Measurements from ENCODE around the gene SEC31B.

SEC31B gene

DNA sequence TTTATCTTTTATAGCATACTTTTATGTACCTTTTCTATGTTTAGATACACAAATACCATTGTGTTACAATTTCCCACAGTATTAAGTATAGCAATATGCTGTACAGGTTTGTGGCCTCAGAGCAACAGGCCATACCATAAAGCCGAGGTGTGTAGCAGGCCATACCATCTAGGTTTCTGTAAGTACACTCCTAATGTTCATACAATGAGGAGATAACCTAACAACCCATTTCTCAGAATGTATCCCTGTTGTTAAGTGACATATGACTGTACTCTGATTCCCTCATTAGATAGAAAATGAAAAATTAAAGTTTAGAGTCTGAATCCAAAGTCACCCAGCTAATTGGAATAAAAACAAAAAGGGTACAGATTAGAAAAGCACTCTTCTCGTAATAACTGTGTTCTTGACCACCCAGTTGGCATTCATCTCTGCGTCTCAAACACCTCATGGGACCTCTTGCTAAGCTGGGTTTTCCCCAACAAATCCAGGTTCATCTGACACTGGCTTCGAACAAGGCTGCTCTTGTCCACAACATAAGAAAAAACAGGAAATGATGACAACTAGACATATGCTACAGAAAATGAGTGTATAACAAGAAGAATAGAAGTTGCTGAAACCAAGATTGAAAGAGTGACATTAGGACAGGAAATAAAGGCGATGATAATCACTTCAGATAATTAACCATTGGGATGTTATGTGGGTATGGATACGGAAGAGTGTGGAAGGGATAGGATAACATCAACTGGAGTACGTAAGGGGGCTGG lies 8.6 kb upstream of the SEC31B start:
- peak; percentile 12 for DNase-seq

DNA sequence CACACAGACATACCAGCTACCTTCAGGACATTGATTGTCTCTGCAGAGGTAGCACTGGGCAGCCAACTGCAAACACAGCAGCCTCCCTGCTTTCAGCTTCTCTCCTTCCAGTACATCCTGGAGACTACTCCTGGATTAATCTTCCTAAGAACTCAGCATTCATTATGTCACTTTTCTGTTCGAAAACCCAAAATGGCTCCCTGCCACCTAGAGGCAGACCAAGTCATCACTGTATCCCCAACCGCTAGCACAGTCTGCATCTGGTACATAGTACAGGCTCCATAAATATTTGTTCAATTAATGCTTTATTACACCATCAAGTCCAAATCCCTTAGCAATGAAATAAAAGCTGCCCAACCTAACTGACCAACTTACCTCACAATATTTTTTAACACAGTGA lies 5.0 kb upstream of the SEC31B start:
- DNase-seq, result no peak

DNA sequence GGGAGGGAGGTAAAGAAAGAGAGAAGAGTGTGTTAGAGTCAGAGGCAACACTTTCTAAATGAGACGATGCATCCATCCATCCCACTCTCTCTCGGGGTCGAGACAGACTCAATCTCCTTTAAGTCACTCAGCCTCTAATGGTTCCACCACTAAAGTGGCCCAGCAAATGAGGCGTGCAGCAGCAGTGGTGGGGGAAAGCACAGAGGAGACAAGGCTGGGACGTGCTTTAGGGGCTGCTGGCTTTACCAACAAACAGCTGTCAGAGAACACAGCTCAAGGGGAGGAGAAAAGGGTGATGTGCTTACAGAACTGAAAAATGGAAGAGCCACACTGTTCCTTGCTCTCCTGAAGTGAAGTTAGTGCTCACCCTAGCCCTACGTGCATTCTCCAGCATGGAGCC lies 4.5 kb upstream of the SEC31B start:
- no peak for DNase-seq

DNA sequence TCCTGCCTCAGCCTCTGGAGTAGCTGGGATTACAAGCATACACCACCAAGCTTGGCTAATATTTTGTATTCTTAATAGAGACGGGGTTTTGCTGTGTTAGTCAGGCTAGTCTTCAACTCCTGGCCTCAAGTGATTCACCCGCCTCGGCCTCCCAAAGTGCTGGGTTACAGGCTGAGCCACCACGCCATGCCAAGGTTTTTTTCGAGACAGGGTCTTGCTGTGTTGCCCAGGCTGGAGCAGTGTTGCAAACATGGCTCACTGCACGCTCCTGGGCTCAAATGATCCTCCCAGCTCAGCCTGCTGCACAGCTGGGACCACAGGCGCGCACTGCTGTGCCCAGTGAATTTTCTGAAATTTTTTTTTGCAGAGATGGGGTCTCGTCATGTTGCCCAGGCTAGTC lies 3.3 kb upstream of the SEC31B start:
- no peak for DNase-seq

DNA sequence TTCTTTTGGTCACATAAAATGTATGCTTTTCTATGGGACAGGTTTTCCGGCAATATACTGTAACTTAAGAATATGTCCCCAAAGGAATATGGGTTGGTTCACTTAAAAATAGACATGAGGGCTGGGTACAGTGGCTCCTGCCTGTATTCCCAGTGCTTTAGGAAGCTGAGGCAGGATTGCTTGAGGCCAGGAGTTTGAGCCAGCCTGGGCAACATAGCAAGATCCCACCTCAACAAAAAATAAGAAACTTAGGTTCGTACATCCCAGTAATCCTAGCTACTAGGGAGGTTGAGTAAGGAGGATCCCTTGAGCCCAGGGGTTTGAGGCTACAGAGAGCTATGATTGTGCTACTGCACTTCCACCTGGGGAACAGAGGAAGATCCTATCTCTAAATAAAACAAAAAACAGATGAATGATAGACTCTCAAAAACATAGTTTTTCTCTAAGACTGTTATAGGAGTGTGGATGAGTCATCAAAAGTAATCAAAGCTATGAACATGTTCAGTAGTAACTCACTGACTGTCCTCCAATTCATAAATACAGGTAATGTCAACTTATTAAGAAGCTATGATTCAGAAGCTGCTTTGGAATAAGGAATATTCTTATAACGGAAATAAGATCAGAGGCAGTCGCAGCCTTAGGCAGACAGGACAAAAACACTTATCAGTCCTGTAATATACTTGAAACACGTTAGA lies 2.6 kb upstream of the SEC31B start:
- DNase-seq, result no peak

DNA sequence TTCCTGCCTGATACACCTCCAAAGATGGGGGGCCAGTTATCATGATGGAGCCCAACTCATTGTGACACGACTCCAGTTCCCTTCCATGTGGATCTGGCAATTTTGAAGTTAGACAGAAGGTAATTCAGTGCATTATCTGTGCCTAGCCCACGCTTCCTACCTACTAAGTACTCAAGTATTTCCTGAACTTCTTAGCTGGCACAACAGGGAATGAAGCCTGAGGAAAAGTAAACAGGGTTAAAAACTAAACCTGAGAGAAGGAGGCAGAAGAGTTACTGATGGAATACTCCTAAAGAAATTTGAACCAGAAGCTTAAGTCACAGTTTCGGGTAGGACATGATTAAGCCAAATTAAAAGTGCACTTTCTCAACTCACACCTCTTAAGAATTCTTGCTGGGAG lies 1.1 kb upstream of the SEC31B start:
- DNase-seq, result no peak

DNA sequence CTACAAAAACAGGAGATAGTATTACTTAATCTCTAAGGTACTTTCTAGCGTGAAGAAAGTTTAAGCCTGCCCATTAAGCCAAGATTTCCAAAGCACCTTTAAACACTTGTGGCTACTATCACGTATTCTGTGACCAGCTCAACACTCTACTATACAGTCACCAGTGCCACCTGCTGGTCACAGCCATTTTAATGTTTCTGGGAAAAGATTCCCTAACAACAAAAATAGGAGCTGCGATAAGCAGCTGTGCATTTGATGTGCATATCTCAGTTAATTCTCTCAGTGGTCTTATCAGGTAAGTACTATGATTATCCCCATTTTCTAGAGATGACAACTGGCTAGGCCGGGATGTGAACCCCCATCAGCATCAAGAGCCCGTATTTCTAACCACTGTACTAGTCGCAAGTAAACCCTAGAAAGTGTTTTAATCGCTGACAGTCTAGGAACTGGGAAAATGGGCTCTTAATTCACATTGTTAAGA lies 860 bp downstream of the SEC31B start:
- peak; percentile 44 for DNase-seq

DNA sequence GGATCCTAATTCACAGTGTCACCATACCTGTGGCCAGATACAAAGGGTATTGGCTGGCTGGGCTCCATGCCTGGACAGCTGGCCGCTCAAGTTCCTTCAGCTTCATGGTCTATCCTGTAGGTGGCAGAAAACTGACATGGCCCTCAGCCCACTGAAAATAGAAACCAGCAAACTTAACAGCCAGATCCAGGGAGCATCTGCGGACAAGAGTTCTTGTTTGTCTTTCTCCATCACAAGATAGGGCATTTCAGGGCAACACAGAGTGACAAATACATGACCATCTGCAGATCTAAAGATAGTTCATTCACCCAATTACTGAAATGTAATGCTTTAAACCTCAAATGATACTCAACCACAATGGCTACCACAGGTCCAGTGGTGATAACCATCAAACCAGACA lies 2.8 kb downstream of the SEC31B start:
- DNase-seq, result peak; percentile 20

DNA sequence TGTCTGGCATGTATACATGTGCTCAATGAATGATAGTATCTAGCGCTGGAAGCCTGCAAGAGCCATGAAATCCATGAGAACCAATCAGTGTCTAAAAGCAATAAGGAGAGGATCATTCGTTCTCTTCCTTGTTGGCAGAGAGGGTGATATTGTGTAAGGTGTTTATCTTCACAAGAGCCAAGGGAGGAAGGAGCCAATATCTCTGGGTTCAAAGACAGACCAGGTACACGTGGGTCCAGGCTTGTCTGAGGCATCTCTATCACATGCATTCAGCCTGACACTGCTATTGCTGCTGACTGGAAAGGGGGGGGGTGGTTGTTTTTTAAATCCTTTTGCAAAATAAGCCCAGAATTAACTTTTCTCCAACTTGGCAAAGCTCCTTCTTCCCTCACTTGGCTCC lies 4.0 kb downstream of the SEC31B start:
- DNase-seq, result no peak

DNA sequence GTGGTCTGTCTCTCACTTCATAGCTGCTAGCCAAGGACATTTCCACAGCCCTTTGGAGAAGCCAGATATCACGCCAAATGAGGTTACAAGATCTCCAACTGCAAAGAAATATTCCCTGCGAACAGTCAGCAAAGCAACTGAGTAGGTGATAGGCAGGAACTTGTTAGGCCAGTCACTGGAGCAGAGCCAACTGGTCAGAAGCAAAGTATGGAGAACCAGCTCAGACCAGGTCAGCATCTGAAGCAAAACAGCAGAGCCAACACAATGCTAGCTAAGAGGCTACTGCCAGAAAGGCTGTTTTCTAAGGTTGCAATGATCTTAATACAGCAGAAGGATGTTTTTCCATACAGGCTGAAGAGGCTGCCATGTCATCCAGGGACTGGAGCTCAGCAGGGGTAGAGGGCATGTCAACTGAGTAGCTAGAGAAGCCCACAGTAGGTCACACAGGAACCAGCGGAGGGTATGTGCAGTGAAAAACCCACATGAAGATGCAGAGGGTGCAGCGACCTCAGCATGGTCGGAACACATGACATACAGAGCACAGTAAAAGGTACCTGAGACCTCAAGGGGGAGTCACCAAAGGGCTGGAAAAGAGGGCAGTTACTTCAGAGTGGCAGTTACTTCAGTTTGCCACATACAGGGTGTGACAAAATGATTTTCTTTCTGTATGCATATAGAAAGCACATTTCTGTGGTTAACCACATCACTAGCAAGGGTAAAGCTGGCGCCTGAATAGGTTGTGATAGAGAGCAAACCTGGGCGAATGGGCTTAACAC lies 8.9 kb downstream of the SEC31B start:
- peak; percentile 56 for DNase-seq

DNA sequence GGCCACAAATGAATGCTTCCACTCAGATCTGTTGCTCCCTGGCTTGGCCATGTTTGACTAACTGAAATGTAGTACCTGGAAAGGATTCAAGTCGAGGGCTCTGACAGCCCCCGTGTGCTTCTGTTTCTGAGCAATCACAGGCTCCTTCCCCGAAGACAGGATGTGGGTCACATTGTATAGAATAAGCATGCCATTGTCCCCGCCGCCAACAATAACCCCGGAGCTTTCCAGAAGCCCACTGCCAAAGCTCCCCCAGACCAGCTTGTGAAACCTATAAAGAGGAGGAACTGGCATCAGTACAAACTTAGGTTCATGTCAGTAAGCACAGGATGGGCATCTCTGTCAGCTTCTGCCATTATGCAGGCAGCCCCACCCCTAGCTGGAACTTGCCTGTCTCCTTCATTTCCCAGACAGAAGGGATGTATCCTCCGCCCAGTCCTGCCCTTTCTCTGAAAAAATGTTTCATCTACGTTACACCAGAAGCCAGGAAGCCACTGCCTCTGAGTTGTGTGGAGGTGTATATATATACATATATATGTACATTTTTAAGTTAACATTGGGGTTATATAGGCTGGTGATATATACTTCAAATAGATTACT lies 10.3 kb downstream of the SEC31B start:
- no peak for DNase-seq

DNA sequence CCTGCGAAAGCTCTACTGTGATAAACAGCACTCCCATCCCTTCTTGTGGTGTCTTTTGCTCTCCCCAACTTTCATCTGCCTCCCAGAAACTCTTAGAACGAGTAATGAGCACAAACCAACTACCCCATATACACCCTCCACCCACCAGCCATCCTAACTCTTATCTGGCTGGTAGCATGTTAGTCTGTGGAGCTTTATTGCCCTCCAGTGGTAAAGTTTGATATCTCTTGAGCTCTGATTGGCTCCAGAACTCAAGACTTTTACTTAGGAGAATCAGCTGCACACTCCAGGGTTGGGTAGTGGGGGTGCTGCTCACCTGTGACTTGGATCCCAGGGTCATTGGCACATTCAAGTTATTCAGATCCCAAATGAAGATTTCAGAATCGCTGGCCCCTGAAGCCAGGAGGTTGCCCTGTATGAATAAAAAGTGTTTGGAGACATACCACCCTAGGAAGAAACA lies 10.9 kb downstream of the SEC31B start:
- peak; percentile 48 for DNase-seq

DNA sequence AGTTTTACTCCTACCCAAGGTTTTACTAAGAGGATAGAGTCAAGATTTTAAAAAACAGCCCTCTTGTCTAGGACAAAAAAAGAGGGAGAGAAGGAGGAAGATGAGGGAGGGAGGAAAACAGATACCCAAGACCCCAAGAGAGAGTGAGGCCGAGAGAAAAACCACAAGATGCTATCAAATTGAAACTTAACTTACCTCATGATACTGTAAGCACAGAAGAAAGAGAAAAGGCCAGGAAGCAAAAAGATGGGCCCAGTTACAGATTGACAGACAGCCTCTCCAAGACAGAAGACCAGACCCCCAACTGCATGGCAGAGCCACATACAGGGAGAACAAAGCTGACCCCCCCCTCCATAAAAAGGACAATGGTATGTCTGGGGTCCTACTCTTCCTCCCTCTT lies 11.4 kb downstream of the SEC31B start:
- DNase-seq, result no peak

DNA sequence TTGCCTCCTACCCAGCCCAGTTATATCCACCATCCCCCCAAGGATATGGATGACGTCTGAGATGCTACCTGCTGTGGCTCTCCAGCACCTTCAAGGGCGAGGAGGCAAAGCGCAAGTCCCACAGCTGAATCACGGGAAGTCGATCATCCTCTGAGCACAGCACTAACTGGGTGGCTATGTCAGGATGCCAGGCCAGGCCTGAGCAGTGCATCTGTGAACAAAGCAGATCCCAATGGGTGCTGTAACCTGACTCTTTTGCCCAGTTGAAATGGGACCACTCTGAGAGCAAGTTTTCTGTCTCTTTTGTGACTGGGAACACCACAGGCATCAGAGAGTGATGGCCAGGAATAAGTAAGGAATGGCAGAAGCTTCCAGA lies 12.3 kb downstream of the SEC31B start:
- no peak for DNase-seq

DNA sequence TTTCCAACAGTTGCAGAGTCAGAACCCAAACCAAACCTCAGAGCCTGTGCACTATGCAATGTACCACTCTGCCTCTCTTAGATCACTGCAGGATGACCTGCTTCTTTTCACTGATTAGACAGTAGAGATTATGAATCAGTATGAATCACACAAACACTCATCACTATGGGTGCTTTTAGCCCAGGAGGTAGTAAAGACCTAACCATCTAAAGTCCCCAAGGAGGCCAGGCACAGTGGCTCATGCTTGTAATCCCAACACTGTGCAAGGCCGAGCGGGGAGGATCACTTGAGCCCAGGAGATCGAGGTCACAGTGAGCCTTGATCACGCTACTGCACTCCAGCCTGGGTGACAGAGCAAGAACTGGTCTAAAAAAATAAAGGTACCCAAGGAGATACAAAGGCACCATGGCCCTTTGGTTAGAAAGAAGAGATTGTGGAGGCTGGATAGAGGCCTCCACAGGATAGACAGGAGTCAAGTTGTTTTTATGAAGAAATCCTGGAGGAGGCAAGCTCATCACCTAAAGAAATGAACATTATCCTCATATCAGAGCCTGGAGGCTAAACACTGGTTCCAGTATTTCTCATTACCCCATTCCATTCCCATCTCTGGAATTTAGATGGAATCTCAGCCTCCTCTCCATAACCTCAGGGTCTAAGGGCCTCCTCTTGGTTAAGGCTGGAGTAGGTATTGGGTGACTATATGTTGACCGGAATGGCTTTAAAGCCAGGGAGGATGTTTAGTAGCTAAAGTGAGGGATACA lies 12.9 kb downstream of the SEC31B start:
- no peak for DNase-seq

DNA sequence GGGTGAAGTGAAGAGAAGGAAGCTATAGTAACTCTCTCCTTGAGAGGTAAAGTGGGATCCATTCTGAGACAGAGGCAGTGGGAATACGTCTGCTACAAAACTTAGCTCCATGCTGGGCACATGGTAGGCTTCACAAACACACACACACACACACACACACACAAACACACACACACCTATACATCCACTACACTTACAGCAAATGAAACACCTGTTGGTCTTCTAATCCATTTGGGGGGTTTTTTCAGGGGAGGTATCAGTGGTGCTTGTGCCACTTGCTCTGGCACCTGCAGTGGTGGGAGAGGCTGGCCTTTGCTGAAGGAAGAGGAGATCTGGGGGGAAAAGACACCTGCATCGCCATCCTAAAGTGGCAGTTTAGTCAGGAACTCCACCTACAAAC lies 14.5 kb downstream of the SEC31B start:
- DNase-seq, result no peak

DNA sequence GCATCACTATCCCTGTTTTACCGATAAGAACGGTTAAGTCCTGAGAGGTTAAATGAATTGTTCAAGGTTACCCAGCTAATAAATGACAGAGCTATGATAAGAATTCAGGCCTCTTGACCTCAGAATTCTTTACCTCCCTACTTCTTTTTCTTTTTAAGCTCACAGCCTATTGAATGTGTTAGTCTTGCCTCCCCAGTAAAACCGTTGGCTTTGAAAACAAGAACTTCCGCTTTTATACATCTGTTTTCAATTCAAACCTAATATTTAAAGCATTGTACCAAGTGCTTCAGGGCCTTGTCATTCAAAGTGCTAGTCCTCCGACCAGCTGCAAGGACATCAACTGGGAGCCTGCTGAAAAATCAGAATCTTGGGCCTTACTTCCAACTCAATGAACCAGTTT lies 15.6 kb downstream of the SEC31B start:
- peak; percentile 75 for DNase-seq

DNA sequence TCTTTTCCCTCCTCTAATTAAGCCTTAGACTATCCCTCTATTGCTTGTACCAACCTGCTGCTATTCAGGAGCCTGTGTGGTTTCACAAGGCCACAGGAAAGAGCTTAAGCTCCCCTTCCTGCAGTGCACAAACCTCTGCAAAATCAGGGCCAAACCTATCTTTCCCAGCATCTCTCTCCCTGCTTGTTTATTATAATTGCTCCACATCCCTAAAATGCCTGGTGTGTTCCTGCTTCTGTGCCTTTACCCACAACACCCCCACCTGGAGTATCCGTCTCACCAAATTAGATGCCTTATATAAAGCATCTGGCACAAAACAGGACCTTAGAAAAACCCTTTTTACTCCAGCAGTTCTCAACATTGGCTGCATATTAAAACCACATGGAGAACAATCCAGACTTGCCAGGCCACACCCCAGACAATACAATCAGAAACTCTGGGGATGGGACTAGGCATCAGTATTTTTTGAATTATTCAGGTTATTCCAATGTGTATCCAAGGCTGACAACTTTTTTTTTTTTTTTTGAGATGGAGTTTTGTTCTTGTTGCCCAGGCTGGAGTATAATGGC lies 16.7 kb downstream of the SEC31B start:
- no peak for DNase-seq

DNA sequence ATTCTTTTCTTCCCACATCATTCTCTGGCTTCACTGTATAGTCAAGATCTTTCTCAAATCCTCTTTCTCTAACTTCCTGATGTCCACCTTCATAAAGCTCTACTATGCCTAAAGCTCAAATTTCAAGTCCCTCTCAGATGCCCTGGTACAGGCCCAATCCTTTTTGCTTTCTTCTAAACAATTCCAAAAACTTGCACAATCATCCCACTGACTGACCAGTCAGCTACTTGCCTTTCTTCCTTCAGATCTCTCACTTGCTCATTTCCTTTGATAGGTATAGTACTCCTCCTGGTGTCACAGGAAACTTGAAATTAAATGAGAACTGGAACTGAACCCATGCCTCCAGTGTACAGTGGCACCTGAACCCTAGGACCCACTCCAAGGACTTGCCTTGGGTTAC lies 18.2 kb downstream of the SEC31B start:
- no peak for DNase-seq

DNA sequence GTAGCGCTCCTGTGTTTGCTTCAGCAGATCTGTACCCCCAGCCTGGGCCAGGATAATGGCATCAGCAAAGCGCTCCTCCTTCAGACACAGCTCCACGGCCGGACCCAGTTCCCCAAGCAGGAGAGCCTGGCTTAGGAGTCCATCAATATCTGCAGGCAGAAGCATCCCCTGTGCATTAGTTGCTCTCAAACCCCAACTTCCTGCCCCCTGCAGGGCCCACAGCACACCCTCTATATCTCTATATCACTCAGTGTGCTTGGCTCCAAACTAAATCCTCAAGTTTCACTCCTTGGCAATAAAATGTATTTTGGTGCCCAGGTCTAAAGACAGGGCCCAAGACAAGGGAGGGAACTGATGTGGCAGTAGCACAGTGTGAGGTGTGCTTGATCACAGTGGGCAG lies 21.6 kb downstream of the SEC31B start:
- no peak for DNase-seq

DNA sequence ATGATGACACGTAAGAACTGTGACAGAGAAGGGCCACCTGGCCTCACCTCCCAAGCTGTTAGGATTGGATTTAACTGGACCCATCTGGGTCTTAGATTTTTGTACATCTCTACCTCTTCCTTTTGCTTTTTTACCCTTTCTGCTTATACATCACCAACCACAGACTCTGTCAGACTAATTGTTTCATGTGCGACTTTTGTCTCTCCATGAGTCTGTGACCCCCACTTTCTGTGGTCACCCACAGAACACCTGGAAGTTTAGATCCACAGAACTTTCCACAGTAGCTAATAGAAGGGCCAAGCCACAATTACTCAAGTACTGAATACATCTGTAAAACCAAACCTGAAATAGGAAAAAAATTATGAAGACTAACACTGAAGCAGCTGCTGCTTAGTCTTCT lies 23.1 kb downstream of the SEC31B start:
- DNase-seq, result no peak

DNA sequence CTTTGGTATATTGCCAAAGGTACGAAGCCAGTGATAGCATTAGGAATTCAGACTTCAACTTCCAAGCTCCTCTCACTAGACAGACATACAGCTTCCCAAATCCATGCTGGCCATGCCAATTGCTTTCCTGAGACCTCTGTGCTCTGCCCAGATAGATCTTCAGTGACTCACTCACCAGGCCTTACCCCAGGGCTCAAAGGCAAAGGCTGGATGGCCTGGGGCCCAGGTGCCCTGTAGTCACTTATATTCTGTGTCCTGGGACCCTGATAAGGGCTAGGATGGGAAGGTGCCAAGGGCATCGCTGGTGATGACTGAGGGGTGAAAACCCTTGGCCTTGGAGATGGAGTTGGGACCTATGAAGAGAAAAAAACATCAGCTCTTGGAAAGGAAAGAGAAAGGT lies 29.1 kb downstream of the SEC31B start:
- DNase-seq, result no peak

Measured in MV-4-11 (cell line).